SK-N-SH (cell line): ENCODE data around the gene C8G. TPM values are rescaled to one million over a fixed set of nuclear protein-coding genes. Genes with fewer than 3 reads are reported as not detected.
A peak's percentile ranks its signal among the peaks of the same experiment; 100 is the strongest.

Experiments used
- CTCF ChIA-PET: fragments of 300-600, 350-600 bp; formaldehyde crosslinking; extraction: SDS; loops from one replicate; lab custom pipeline; 2021; lab: Yijun Ruan, JAX
- POLR2A ChIA-PET: fragments of 350-600 bp; sonication (Branson Sonifier 250); formaldehyde crosslinking; extraction: SDS; loops from one replicate; lab custom pipeline; 2020; ENCODE audit warnings: antibody characterized with exemption, inconsistent platforms; lab: Yijun Ruan, JAX
- DNase-seq: peaks from one replicate; pipeline ENCODE4 v3.0.0; 2012
- H2AFZ ChIP-seq: fragments of 200-600 bp; sonication (generic); 2 replicates; pipeline ENCODE4 v1.8.1; 2016; ENCODE audit warnings: antibody characterized with exemption, mild to moderate bottlenecking, low read depth
- H3F3A ChIP-seq: fragments of 200-600 bp; sonication (generic); replicated peaks from 2 replicates; pipeline ENCODE3; 2016; ENCODE audit warnings: antibody characterized with exemption, mild to moderate bottlenecking; ENCODE audit not compliant: insufficient read depth
- H3K27ac ChIP-seq, 2 experiments: fragments of 200-500 bp in 1 of 2; fragments of 200-600 bp in 1 of 2; sonication (Bioruptor generic) in 1 of 2; sonication (generic), shearing (Covaris generic) in 1 of 2; 2 replicates each; pipeline versions ENCODE4 v1.5.1 to v1.6.1; 2014 to 2016; ENCODE audit warnings: low read depth in 2 of 2, inconsistent platforms in 1 of 2, low read length in 1 of 2, mild to moderate bottlenecking in 1 of 2, mixed read lengths in 1 of 2
- H3K27me3 ChIP-seq: fragments of 200-600 bp; sonication (generic), shearing (Covaris generic); 2 replicates; pipeline ENCODE4 v1.6.1; 2016; ENCODE audit warnings: mixed run types; ENCODE audit not compliant: insufficient read depth
- H3K36me3 ChIP-seq, 2 experiments: fragments of 200-500 bp in 1 of 2; fragments of 200-600 bp in 1 of 2; sonication (Bioruptor generic) in 1 of 2; sonication (generic) in 1 of 2; replicated peaks in 1 of 2; 2 replicates each; pipeline versions ENCODE3 to v1.5.1; 2014 to 2016; ENCODE audit warnings: low read length in 1 of 2, mild to moderate bottlenecking in 1 of 2; ENCODE audit not compliant: insufficient read depth in 2 of 2, control insufficient read depth in 1 of 2
- H3K4me1 ChIP-seq, 2 experiments: fragments of 200-500 bp in 1 of 2; fragments of 200-600 bp in 1 of 2; sonication (Bioruptor generic) in 1 of 2; sonication (generic), shearing (Covaris generic) in 1 of 2; 2 replicates each; pipeline versions ENCODE4 v1.5.1 to v1.6.1; 2014 to 2016; ENCODE audit warnings: low read depth in 1 of 2, low read length in 1 of 2, mixed run types in 1 of 2; ENCODE audit not compliant: insufficient read depth in 2 of 2, control insufficient read depth in 1 of 2
- H3K4me2 ChIP-seq: fragments of 200-600 bp; sonication (generic), shearing (Covaris generic); 2 replicates; pipeline ENCODE4 v1.6.1; 2017; ENCODE audit warnings: mixed run types
- H3K4me3 ChIP-seq, 2 experiments: fragments of 200-500 bp in 1 of 2; fragments of 200-600 bp in 1 of 2; sonication (Bioruptor generic) in 1 of 2; sonication (generic), shearing (Covaris generic) in 1 of 2; 2 replicates each; pipeline versions ENCODE4 v1.5.1 to v1.8.1; 2014 to 2016; ENCODE audit warnings: low read depth in 2 of 2, inconsistent platforms in 1 of 2, low read length in 1 of 2, mild to moderate bottlenecking in 1 of 2, mixed read lengths in 1 of 2, moderate library complexity in 1 of 2
- H3K79me2 ChIP-seq: fragments of 200-600 bp; sonication (generic); 2 replicates; pipeline ENCODE4 v1.8.1; 2017; ENCODE audit warnings: mild to moderate bottlenecking; ENCODE audit not compliant: insufficient read depth
- H3K9ac ChIP-seq: fragments of 200-600 bp; sonication (generic); 2 replicates; pipeline ENCODE4 v1.6.1; 2017; ENCODE audit warnings: mixed run types
- H3K9me2 ChIP-seq: fragments of 200-600 bp; sonication (generic); 2 replicates; pipeline ENCODE4 v1.6.1; 2017; ENCODE audit warnings: mixed run types
- H3K9me3 ChIP-seq: fragments of 200-600 bp; sonication (generic); 2 replicates; pipeline ENCODE4 v1.6.1; 2017; ENCODE audit warnings: mixed run types, mild to moderate bottlenecking, moderate library complexity
- H4K20me1 ChIP-seq: fragments of 200-600 bp; sonication (generic); 2 replicates; pipeline ENCODE4 v1.6.1; 2017; ENCODE audit warnings: mild to moderate bottlenecking, mixed run types; ENCODE audit not compliant: insufficient read depth
- CHD2 ChIP-seq: fragments of 150-350 bp; IDR thresholded peaks from 2 replicates; pipeline ENCODE4 v1.6.1; 2018; ENCODE audit warnings: low read length; ENCODE audit not compliant: partially characterized antibody
- EP300 ChIP-seq, 2 experiments: IDR thresholded peaks; 2 replicates each; pipeline versions ENCODE4 v1.4.0 to v1.6.1; 2012; ENCODE audit warnings: borderline replicate concordance in 1 of 2, low read depth in 1 of 2, low read length in 1 of 2
- EZH2phosphoT487 ChIP-seq: fragments of 200-600 bp; sonication (generic); IDR thresholded peaks from 2 replicates; pipeline ENCODE4 v1.6.1; 2017; ENCODE audit warnings: low read depth, mixed run types, mild to moderate bottlenecking, antibody characterized with exemption, moderate library complexity, borderline replicate concordance
- FOXJ3 ChIP-seq: sonication (generic); formaldehyde crosslinking; IDR thresholded peaks from 2 replicates; pipeline ENCODE4 v1.5.1; 2020; ENCODE audit warnings: mild to moderate bottlenecking, missing genetic modification reagents
- FOXM1 ChIP-seq: IDR thresholded peaks from 2 replicates; pipeline ENCODE4 v1.4.0; 2012; ENCODE audit warnings: low read depth, mild to moderate bottlenecking
- GATA2 ChIP-seq: sonication (generic); formaldehyde crosslinking; IDR thresholded peaks from 2 replicates; pipeline ENCODE4 v1.5.0; 2020; ENCODE audit warnings: mild to moderate bottlenecking, missing genetic modification reagents
- JUND ChIP-seq: IDR thresholded peaks from 2 replicates; pipeline ENCODE4 v1.4.0; 2012
- MXI1 ChIP-seq: IDR thresholded peaks from 2 replicates; pipeline ENCODE4 v1.6.1; 2012; ENCODE audit warnings: mild to moderate bottlenecking, low read depth, low read length, improper control_type of control experiment
- POLR2AphosphoS5 ChIP-seq: IDR thresholded peaks from 2 replicates; pipeline ENCODE4 v1.6.1; 2012; ENCODE audit warnings: low read depth, low read length
- RAD21 ChIP-seq: IDR thresholded peaks from 2 replicates; pipeline ENCODE4 v1.6.1; 2012; ENCODE audit warnings: mild to moderate bottlenecking, low read length
- RXRA ChIP-seq: IDR thresholded peaks from 2 replicates; pipeline ENCODE4 v1.4.0; 2012; ENCODE audit warnings: low read depth, mild to moderate bottlenecking, borderline replicate concordance
- SIN3A ChIP-seq: IDR thresholded peaks from 2 replicates; pipeline ENCODE4 v1.6.1; 2012; ENCODE audit warnings: low read depth, mild to moderate bottlenecking, low read length, moderate library complexity, borderline replicate concordance
- TEAD4 ChIP-seq: IDR thresholded peaks from 2 replicates; pipeline ENCODE4 v1.4.0; 2012; ENCODE audit warnings: mild to moderate bottlenecking, borderline replicate concordance; ENCODE audit not compliant: insufficient read depth
- WGBS: methylation state at CpG from one replicate; pipeline ENCODE4 v1.1.6; 2017; ENCODE audit warnings: low lambda C conversion rate; 5-methylcytosine and 5-hydroxymethylcytosine counted together
- polyA plus RNA-seq, 3 experiments: library from polyadenylated mRNA; depleted of rRNA; stranded (reverse); fragments of >200 nt; gene quantifications; 2 replicates each; pipeline ENCODE4 v1.2.3, GENCODE V29; 2012
- TF ChIP-seq, protein P1 (sequence below): fragments of 150-350 bp; IDR thresholded peaks from 2 replicates; pipeline ENCODE4 v1.6.1; 2017; ENCODE audit warnings: antibody characterized with exemption, low read length, low read depth, borderline replicate concordance
- TF ChIP-seq, protein P2 (sequence below): IDR thresholded peaks from 2 replicates; pipeline ENCODE4 v1.4.0; 2012; ENCODE audit warnings: low read depth, borderline replicate concordance
- TF ChIP-seq, protein P3 (sequence below): IDR thresholded peaks from 2 replicates; pipeline ENCODE4; 2012
- TF ChIP-seq, protein P4 (sequence below): IDR thresholded peaks from 2 replicates; pipeline ENCODE4 v1.4.0; 2012; ENCODE audit warnings: low read depth

The C8G gene
- polyA plus RNA-seq, 1 of the 3 experiments (the other 2 are of a cell fraction) = 0.28 TPM

DNA sequence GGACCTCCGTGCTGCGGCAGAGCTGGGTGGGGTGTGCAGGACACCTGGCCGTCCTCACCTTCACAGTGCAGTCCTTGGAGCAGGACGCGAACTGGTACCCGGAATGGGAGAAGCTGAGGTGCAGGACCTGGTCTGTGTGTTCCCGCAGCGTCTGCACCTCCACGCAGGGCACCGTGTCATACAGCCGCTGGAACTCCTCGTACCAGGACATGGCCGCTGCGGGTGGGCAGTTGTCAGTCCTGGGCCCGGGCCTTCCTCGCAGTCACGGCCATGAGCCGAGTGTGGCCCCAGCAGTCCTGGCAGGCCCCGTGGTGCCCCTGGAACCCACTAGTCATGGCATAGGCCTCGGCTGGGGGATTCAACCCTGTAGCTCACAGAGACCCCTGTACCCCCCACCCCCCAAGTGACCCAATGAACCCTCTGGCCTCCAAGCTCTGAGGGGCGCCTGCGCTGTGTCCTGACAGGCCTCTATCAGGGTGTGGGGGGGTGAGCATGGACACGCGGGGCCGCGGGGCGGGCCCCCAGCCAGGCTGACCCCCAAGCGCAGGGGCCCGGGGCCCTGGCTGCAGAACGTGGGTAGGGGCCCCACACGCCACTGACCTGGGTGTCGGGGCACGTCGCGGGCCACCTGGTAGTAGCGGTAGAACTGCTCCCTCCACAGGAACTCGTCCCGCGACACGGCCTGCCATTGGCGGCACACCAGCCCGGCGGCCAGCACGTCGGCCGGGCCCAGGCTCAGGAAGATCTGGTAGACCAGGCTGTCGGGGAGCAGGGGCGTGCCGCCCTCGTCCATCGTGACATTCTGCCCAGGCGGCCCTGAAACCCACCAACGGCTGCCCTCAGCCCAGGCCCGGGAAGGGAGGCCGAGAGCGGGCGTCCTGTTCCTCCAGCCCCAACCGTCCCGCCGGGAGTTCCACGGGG, 1.5 kb upstream of the C8G start:
- Histone ChIP-seq H3K36me3 (peaks cover 10 to 38% of the 10 kb centered on the region in 2 experiments), H3K9me3 (no peaks in the 10 kb centered on the region), H2AFZ (no peak overlapping the region), H3K4me2 (peak overlapping the region; percentile 96), H3K27me3 (no peaks in the 10 kb centered on the region), H3F3A (peaks cover 6% of the 10 kb centered on the region), H3K9ac (peak overlapping the region; percentile 80), H3K79me2 (peaks cover 28% of the 10 kb centered on the region), H4K20me1 (peaks cover 13% of the 10 kb centered on the region), H3K27ac (peak overlapping the region; percentile 22 to 86; a peak in 3 of 4 replicates), H3K9me2 (no peaks in the 10 kb centered on the region), H3K4me1 (peaks cover 0 to 17% of the 10 kb centered on the region in 2 experiments; a peak in 1 of 4 replicates), H3K4me3 (peak overlapping the region; percentile 77 to 94)
- POLR2A ChIA-PET = interaction anchor here (0.6 to 1.2 kb wide), 3 partner anchors 49 to 58 kb away, joined by 3 to 4 read pairs (median 3); partner anchors contain the start of genes CLIC3 and PAXX
- CTCF ChIA-PET = interaction anchor here (0.6 to 13.2 kb wide), 22 partner anchors 14 to 505 kb away, joined by 3 to 350 read pairs (median 4); partner anchors contain the start of genes ABCA2, AJM1, CLIC3 and FUT7
- TF ChIP-seq MXI1 (peak; percentile 63), EP300 (IDR thresholded peaks at IDR 0.05; ENCODE audit: borderline replicate concordance in 1 of 2, low read depth in 1 of 2, low read length in 1 of 2) (no peak), CHD2 (no peak), SIN3A (peak; percentile 7; the same call in 1 of the 2 replicates), JUND (no peak), TEAD4 (no peak)
- TF ChIP-seq, protein P1, sequence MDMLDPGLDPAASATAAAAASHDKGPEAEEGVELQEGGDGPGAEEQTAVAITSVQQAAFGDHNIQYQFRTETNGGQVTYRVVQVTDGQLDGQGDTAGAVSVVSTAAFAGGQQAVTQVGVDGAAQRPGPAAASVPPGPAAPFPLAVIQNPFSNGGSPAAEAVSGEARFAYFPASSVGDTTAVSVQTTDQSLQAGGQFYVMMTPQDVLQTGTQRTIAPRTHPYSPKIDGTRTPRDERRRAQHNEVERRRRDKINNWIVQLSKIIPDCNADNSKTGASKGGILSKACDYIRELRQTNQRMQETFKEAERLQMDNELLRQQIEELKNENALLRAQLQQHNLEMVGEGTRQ = no peak
- TF ChIP-seq, protein P2, sequence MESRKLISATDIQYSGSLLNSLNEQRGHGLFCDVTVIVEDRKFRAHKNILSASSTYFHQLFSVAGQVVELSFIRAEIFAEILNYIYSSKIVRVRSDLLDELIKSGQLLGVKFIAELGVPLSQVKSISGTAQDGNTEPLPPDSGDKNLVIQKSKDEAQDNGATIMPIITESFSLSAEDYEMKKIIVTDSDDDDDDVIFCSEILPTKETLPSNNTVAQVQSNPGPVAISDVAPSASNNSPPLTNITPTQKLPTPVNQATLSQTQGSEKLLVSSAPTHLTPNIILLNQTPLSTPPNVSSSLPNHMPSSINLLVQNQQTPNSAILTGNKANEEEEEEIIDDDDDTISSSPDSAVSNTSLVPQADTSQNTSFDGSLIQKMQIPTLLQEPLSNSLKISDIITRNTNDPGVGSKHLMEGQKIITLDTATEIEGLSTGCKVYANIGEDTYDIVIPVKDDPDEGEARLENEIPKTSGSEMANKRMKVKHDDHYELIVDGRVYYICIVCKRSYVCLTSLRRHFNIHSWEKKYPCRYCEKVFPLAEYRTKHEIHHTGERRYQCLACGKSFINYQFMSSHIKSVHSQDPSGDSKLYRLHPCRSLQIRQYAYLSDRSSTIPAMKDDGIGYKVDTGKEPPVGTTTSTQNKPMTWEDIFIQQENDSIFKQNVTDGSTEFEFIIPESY = no peak
- DNase-seq = peak; percentile 79
- WGBS = 30% methylated on average over 4 of the region's 61 CpGs

DNA sequence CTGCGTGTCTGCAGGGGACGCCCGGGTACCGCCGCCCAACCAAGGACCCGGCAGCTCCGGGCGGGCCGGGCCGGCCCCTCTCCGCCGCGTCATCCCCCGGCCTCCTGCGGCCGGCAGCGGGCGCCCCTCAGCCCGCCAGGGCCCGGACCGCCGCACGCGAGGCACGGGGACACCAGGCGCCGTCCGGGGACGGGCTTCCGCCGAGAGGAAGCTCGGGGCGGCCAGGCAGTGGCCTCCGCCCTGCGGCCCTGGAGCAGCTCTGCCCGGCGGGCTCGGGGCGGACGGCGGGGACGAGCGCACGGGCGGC, 878 bp upstream of the C8G start:
- POLR2A ChIA-PET = interaction anchor here (1.2 kb wide), 2 partner anchors 48 to 52 kb away, joined by 3 to 4 read pairs; partner anchors contain the start of genes CLIC3 and PAXX
- Histone ChIP-seq H3F3A (peaks cover 2% of the 10 kb centered on the region), H3K27me3 (no peaks in the 10 kb centered on the region), H2AFZ (no peak overlapping the region), H3K36me3 (peaks cover 6 to 38% of the 10 kb centered on the region in 2 experiments), H3K9me2 (no peaks in the 10 kb centered on the region), H3K9me3 (no peaks in the 10 kb centered on the region), H3K4me3 (peak overlapping the region; percentile 77 to 94)
- TF ChIP-seq, protein P3, sequence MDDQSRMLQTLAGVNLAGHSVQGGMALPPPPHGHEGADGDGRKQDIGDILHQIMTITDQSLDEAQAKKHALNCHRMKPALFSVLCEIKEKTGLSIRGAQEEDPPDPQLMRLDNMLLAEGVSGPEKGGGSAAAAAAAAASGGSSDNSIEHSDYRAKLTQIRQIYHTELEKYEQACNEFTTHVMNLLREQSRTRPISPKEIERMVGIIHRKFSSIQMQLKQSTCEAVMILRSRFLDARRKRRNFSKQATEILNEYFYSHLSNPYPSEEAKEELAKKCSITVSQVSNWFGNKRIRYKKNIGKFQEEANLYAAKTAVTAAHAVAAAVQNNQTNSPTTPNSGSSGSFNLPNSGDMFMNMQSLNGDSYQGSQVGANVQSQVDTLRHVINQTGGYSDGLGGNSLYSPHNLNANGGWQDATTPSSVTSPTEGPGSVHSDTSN = no peak
- TF ChIP-seq FOXM1 = no peak
- no peak for TF ChIP-seq EZH2phosphoT487
- TF ChIP-seq, protein P4, sequence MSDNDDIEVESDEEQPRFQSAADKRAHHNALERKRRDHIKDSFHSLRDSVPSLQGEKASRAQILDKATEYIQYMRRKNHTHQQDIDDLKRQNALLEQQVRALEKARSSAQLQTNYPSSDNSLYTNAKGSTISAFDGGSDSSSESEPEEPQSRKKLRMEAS = no peak
- no peak for TF ChIP-seq CHD2
- no peak for TF ChIP-seq POLR2AphosphoS5
- no peak for TF ChIP-seq FOXJ3 (CRISPR knock-in tag)
- TF ChIP-seq JUND = no peak
- no peak for TF ChIP-seq RXRA
- TF ChIP-seq GATA2 (CRISPR knock-in tag) = no peak
- TF ChIP-seq TEAD4 = no peak
- TF ChIP-seq RAD21 = no peak
- TF ChIP-seq, all 33 proteins: peak for 0
- H3K9ac ChIP-seq = peak overlapping the region; percentile 80
- H3K4me1 ChIP-seq = peaks cover 0 to 18% of the 10 kb centered on the region in 2 experiments; a peak in 1 of 4 replicates
- H3K4me2 ChIP-seq = peak overlapping the region; percentile 96
- 0% methylated on average over 6 of the region's 45 CpGs for WGBS
- peak; percentile 90 for DNase-seq
- peak overlapping the region; percentile 22 to 86; a peak in 3 of 4 replicates for H3K27ac ChIP-seq
- CTCF ChIA-PET = interaction anchor here (0.6 to 13.2 kb wide), 21 partner anchors 11 to 505 kb away, joined by 3 to 350 read pairs (median 4); partner anchors contain the start of genes ABCA2, AJM1, CLIC3 and FUT7
- peaks cover 13% of the 10 kb centered on the region for H4K20me1 ChIP-seq
- peaks cover 28% of the 10 kb centered on the region for H3K79me2 ChIP-seq
